K562 (cell line): ENCODE measurements around the gene ZWINT. TPM values are rescaled to one million over a fixed set of nuclear protein-coding genes. Genes with fewer than 3 reads are reported as not detected.

Source experiments
- NCOA1 ChIP-seq: fragments of 450-650 bp; IDR thresholded peaks from 2 replicates; pipeline ENCODE4 v1.6.1; 2016; ENCODE audit warnings: low read depth
- SLC30A9 ChIP-seq: fragments of 250-450 bp; sonication (Bioruptor Pico); IDR thresholded peaks from 2 replicates; pipeline ENCODE4 v1.8.0; 2022; ENCODE audit warnings: mild to moderate bottlenecking, moderate library complexity
- ZBTB2 ChIP-seq: fragments of 450-650 bp; IDR thresholded peaks from 2 replicates; pipeline ENCODE4 v1.6.1; 2016; ENCODE audit warnings: antibody characterized with exemption
- ZC3H8 ChIP-seq: fragments of 450-650 bp; IDR thresholded peaks from 2 replicates; pipeline ENCODE4 v1.6.1; 2017
- ZFP30 ChIP-seq: fragments of 250-450 bp; sonication (Bioruptor Pico); IDR thresholded peaks from 2 replicates; pipeline ENCODE4 v1.8.0; 2022; ENCODE audit warnings: moderate library complexity, mild to moderate bottlenecking, inconsistent platforms, borderline replicate concordance
- polyA plus RNA-seq, 8 experiments: library from polyadenylated mRNA; depleted of rRNA in 4 of 8; stranded (reverse) in 5 of 8; unstranded in 3 of 8; fragments of >200 nt; fragmentation: Nextera tagmentation in 2 of 8; fragmentation: Illumina TruSeq in 1 of 8; extraction: Ambion mirVana in 2 of 8; extraction: Trizol in 1 of 8; gene quantifications; 2 replicates each; pipeline versions ENCODE4 v1.2.1 to v1.2.3, GENCODE V29; 2011 to 2014; ENCODE audit warnings: inconsistent platforms in 1 of 8, missing spikeins in 1 of 8
- total RNA-seq, 7 experiments: library from RNA; depleted of rRNA in 6 of 7; stranded (reverse); fragments of >200 nt in 6 of 7; fragmentation: Illumina TruSeq in 2 of 7; extraction: Trizol in 2 of 7; gene quantifications; 2 replicates each; pipeline versions ENCODE4 v1.2.1 to v1.2.3, GENCODE V29; 2011 to 2021; ENCODE audit warnings: low replicate concordance in 1 of 7
- TF ChIP-seq, protein P1 (sequence below): sonication (generic); formaldehyde crosslinking; IDR thresholded peaks from 2 replicates; pipeline ENCODE4 v1.8.1; 2023; ENCODE audit warnings: missing genetic modification reagents, mild to moderate bottlenecking, borderline replicate concordance

Gene ZWINT
- total and polyA plus RNA-seq, 9 of the 15 experiments (the other 6 are each of a cell fraction or from before 2014, with no cell fraction given), result 122 to 245 (median 160) TPM

- TF ChIP-seq, protein P1, sequence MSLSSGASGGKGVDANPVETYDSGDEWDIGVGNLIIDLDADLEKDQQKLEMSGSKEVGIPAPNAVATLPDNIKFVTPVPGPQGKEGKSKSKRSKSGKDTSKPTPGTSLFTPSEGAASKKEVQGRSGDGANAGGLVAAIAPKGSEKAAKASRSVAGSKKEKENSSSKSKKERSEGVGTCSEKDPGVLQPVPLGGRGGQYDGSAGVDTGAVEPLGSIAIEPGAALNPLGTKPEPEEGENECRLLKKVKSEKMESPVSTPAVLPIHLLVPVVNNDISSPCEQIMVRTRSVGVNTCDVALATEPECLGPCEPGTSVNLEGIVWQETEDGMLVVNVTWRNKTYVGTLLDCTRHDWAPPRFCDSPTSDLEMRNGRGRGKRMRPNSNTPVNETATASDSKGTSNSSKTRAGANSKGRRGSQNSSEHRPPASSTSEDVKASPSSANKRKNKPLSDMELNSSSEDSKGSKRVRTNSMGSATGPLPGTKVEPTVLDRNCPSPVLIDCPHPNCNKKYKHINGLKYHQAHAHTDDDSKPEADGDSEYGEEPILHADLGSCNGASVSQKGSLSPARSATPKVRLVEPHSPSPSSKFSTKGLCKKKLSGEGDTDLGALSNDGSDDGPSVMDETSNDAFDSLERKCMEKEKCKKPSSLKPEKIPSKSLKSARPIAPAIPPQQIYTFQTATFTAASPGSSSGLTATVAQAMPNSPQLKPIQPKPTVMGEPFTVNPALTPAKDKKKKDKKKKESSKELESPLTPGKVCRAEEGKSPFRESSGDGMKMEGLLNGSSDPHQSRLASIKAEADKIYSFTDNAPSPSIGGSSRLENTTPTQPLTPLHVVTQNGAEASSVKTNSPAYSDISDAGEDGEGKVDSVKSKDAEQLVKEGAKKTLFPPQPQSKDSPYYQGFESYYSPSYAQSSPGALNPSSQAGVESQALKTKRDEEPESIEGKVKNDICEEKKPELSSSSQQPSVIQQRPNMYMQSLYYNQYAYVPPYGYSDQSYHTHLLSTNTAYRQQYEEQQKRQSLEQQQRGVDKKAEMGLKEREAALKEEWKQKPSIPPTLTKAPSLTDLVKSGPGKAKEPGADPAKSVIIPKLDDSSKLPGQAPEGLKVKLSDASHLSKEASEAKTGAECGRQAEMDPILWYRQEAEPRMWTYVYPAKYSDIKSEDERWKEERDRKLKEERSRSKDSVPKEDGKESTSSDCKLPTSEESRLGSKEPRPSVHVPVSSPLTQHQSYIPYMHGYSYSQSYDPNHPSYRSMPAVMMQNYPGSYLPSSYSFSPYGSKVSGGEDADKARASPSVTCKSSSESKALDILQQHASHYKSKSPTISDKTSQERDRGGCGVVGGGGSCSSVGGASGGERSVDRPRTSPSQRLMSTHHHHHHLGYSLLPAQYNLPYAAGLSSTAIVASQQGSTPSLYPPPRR, result no peak
- TF ChIP-seq ZC3H8, result no peak
- TF ChIP-seq ZFP30 (CRISPR knock-in tag), result no peak
- no peak for TF ChIP-seq NCOA1
- TF ChIP-seq ZBTB2, result no peak
- no peak for TF ChIP-seq SLC30A9 (CRISPR knock-in tag)
These were observed 11.4 kb downstream of the ZWINT start (continued) for GRCh38 chr10:56349611-56350010.
